HG03378 (cell line): ENCODE results near the gene THTPA.
A peak's percentile ranks its signal among the peaks of the same experiment; 100 is the strongest.

Source experiments
- ATAC-seq: cut with Tn5 transposase; IDR thresholded peaks from one replicate; pipeline ENCODE4 v1.9.1; 2021; ENCODE audit warnings: mild to moderate bottlenecking, moderate library complexity; ENCODE audit not compliant: unreplicated experiment

The THTPA gene

DNA sequence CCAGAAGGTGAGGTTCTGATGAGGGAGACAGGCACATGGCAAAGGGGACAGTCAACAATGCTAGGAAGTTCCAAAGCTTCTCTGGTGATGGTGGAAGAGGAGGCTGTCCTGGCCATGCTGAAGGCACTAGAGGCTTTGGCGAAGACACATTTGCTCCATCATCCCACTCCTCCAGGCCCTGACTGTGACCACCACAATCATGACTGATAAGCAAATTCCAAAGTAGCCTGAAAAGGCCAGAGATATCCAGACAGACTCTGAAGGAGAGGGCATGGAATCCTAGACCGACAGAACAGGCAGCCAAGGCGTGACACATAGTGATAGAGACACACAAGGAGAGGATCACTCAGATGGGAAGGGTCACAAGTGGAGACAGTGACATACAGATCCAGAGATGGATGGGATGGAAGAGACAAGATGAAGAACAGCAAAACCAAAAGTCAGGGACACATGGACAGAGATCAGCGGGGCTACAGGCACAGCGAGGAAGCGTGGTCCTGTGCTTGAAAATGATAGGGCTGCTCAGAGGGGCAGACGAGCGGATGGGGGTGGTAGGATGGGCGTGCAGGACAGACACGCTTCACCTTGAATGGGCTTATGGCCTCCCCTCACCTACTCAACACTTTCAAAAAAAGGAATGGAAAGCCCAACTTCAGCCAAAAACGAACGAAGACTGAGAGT, 5.8 kb upstream of the THTPA start:
- ATAC-seq: no peak

DNA sequence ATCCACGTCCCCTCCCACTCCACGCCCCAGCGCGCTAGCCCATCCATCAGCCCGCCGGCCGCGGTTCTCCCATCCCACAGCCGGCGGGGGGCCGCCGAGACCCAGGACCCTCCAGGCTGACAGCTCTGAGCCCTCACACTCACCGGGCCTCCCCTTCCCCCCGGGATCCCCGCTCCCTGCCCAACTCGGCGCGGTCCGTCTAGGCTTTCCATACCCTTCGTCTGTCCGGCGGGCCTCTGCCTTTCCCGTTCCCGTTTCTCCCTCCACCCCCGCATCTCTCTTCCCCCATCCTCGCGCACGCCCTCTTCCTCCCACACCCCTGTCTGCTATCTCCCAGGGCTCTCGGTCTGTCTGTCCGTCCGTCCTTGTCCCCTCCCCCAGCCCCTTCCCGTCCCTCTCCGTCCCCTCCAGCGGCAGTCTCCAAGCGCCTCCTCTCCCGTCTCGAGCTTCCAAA, 5.2 kb upstream of the THTPA start:
- no peak for ATAC-seq

GRCh38 chr14:23551266-23552028, 4.6 kb upstream of the THTPA start, which contains the start of gene ZFHX2:
ZFHX2 (minus strand) TSS chr14:23551765; CDS start chr14:23535325, 16,440 bp downstream.
- peak; percentile 32 for ATAC-seq

DNA sequence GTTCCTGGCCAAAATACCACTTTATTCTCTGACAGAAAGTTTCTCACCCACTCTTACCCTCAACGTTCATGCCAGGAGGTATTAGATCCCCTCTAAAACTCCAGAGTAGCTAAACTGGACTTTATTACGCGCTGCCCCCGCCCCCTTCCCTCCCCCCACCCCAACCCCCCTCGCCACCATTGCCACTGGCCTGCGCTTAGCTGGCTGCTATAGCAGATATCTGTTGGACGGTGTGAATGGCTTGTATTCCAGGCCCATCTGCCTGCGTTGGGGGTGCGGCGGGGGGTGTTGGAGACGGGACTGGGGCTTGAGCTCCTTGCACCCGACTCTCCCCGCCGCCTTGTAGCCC, 564 bp upstream of the THTPA start:
- ATAC-seq: no peak

DNA sequence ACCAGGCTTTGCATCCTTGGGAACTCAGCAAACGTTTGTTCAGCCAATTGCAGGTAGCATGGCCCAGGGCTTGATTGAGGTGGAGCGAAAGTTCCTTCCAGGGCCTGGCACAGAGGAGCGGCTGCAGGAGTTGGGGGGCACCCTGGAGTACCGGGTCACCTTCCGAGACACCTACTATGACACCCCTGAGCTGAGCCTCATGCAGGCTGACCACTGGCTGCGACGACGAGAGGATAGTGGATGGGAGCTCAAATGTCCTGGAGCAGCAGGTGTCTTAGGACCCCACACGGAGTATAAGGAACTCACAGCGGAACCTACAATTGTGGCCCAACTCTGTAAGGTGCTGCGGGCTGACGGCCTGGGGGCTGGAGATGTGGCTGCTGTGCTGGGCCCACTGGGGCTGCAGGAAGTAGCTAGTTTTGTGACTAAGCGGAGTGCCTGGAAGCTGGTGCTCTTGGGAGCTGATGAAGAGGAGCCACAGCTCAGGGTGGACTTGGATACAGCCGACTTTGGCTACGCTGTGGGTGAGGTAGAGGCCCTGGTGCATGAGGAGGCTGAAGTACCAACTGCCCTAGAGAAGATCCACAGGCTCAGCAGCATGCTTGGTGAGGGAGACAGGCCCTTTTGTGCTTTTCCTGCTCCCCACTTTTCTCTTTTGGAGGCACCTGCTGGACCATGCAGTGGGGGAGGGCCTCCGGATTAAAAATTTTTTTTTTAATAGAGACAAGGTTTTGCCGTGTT, 799 bp downstream of the THTPA start:
- ATAC-seq: no peak

- no peak for ATAC-seq
Observed at GRCh38 chr14:23557521-23557920, 1.4 kb downstream of the THTPA start.

DNA sequence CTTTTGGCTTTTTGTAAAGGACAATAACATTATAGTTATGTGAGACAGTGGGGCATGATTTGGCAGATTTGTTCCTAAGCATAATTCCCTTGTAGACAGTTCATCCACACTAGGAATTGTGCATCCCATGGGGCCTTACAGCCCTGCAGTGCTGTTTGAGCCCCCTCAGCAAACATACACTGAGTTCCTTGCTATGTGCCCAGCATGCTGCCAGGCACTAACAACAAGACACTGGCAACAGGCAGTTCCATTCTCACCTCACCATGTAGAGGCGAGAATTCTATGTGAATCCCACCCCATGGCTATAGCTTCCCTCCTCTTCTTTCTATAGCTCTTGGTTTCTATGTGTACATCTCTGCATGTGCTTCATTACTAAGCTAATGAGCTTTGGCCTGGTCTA, 1.9 kb downstream of the THTPA start:
- no peak for ATAC-seq

GRCh38 chr14:23558346-23559009, 2.4 kb downstream of the THTPA start:
- ATAC-seq: no peak

DNA sequence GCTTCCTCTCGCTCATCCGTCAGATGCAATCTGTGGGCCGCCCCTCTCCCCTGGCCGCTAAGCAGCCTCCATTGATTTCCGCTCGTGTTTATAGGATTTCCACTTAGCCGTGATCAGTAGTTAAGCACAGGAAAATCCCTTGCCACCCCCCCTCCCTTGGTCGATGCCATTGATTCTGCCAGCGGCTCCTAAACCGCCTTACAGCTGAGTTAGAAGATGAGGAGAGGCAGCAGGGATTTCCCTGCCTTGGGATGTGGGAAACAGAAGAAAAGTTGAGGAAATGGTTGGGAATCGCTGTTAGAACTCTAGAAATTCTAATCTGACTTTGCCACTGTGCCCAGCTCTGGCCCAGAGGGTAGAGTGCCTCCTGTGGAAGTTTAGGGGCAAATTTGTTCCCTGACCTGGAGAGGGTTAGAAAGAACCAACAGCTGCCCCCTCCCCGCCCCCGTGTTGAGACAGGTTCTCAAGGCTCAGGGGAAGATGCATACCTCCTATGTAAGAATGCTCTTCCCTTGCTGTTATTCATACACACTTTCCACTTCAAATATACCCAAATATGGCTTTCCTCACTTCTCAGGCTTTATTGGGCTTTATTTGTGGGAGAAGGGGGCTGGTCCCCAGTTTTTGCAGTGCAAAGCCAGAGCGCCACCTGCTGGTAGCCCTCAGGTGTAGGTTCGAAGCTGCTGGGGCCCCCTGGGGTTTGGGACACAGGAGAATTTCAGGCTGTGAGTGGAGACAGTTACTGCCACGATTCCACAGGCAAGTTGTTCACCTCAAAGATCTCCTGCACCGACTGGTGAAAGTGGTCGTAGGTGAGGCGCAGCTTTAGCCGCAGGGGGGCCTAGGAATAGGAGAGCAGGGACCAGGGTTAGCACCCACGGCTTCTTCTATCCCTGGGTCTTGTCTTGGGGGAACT, 3.2 kb downstream of the THTPA start:
- ATAC-seq: no peak

- ATAC-seq: no peak
Observed at GRCh38 chr14:23559926-23560520, 4.0 kb downstream of the THTPA start.

- no peak for ATAC-seq
Observed at GRCh38 chr14:23561259-23561658, 5.2 kb downstream of the THTPA start.

DNA sequence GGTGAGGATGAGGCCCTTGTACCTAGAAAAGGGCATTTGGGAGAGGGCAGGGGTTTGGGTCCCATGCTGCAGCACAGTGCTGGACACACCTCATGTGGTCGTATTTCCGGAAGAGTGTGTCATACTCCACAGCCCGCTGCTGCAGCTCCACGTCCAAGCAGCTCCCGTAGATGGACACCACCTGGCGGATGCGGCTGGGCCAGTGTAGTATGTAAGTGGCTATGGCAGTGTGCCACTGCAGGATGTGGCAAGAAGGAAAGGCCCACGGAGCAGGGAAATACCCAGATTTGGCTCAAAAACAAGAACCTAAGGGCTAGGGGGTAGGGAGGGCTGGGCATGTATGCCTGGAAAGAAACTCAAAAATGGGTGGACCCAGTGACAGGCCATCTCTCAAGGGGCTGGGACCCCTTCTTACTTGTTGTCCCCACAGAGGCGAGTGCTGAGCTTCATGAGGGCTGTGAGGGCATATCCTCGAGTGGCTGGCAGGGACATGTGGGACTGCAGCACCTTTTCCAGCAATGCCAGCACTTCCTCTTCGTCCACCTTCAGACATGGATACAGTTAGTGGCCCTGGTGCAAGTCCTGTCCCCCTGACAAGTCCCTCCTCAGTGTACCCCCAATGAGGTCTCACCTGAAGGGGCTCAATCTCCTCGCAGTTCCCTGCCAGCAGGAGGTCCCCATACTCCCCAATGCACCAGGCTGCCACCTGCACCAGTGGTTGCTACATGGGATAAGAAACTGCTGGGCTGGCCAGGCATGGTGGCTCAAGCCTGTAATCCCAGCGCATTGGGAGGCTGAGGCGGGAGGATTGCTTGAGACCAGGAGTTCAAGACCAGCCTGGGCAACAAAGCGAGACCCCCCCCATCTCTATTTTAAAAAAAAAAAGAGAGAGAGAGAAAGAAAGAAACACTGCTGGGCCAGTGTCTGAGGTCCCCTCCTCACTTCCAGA, 6.1 kb downstream of the THTPA start:
- ATAC-seq: no peak

- no peak for ATAC-seq
Observed at GRCh38 chr14:23562822-23563472, 6.9 kb downstream of the THTPA start.

GRCh38 chr14:23563473-23564180, 7.6 kb downstream of the THTPA start:
- no peak for ATAC-seq

GRCh38 chr14:23564181-23564812, 8.2 kb downstream of the THTPA start:
- no peak for ATAC-seq

DNA sequence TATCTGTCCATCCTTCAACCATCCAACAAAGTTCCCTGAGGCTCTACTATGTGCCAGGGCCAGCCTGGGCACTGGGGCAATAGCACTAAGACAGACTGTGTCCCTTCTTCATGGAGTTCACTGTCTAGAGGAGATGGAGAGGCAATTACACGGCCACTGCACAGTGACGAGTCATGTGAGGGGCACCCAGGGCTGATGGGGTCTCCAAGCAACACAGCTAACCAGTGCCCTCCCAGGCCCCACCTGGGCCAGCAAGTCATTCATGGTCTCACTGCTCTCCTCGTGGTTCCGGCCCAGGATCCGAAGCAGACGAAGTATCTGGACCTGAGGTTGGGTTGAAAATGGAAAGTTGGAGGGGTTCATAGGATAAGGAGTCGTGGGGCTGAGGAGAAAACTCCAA, 8.8 kb downstream of the THTPA start:
- no peak for ATAC-seq

DNA sequence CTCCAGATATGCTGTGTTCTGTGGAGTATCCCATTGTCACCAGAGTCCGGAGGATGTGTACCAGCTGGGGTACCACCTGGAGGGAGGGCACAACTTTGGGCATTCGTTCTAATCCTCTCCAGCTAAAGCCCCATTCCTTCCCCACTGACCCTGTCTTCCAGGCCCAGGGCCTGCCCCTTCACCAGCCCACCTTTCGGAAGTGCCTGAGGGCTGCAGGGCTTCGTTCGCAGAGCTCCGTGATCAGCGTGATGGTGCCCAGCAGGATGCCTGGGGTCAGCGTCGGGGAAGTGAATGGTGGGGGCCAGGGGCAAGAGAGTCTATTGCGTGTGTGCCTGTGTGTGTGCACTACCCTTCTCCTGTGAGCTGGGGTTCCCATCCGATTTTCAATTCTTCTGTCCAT, 9.6 kb downstream of the THTPA start:
- ATAC-seq: no peak
